H9 (cell line): ENCODE results near the gene SLC25A22. TPM values are rescaled to one million over a fixed set of nuclear protein-coding genes. Genes with fewer than 3 reads are reported as not detected.

Experiments used
- DNase-seq: peaks from one replicate; pipeline ENCODE4 v3.0.0-alpha.2; 2017
- H2AFZ ChIP-seq: one replicate; pipeline ENCODE4 v1.6.1; 2013; ENCODE audit warnings: mild to moderate bottlenecking, low read length, control low read depth, moderate library complexity
- H2AK5ac ChIP-seq: 2 replicates; pipeline ENCODE4 v1.6.1; 2013; ENCODE audit warnings: low read length, control low read depth, mixed read lengths; ENCODE audit not compliant: insufficient read length
- H2BK120ac ChIP-seq: one replicate; pipeline ENCODE4 v1.6.1; 2013; ENCODE audit warnings: low read depth, mild to moderate bottlenecking, low read length, control low read depth, inconsistent platforms; ENCODE audit not compliant: poor library complexity, severe bottlenecking
- H2BK12ac ChIP-seq: 2 replicates; pipeline ENCODE4 v1.6.1; 2013; ENCODE audit warnings: low read length, control low read depth, mixed read lengths, low read depth; ENCODE audit not compliant: insufficient read length
- H2BK15ac ChIP-seq: 2 replicates; pipeline ENCODE4 v1.6.1; 2013; ENCODE audit warnings: low read depth, low read length, control low read depth
- H2BK20ac ChIP-seq: one replicate; pipeline ENCODE4 v1.6.1; 2013; ENCODE audit warnings: low read depth, mild to moderate bottlenecking, low read length, control low read depth, inconsistent platforms; ENCODE audit not compliant: poor library complexity, severe bottlenecking
- H2BK5ac ChIP-seq: 2 replicates; pipeline ENCODE4 v1.6.1; 2013; ENCODE audit warnings: low read length, control low read depth, mixed read lengths; ENCODE audit not compliant: insufficient read length
- H3K14ac ChIP-seq: 2 replicates; pipeline ENCODE4 v1.6.1; 2013; ENCODE audit warnings: low read length, control low read depth; ENCODE audit not compliant: insufficient read depth
- H3K18ac ChIP-seq: 2 replicates; pipeline ENCODE4 v1.6.1; 2013; ENCODE audit warnings: low read depth, mild to moderate bottlenecking, mixed read lengths, low read length, control low read depth; ENCODE audit not compliant: insufficient read length
- H3K23ac ChIP-seq: 2 replicates; pipeline ENCODE4 v1.6.1; 2013; ENCODE audit warnings: low read length, control low read depth, mixed read lengths, low read depth; ENCODE audit not compliant: insufficient read length
- H3K23me2 ChIP-seq: 2 replicates; pipeline ENCODE4 v1.6.1; 2013; ENCODE audit warnings: low read depth, mild to moderate bottlenecking, mixed read lengths, low read length, control low read depth; ENCODE audit not compliant: insufficient read length, poor library complexity, severe bottlenecking
- H3K27ac ChIP-seq: 2 replicates; pipeline ENCODE4 v1.5.1; 2013; ENCODE audit warnings: low read length, control low read depth, mixed read lengths, low read depth; ENCODE audit not compliant: insufficient read length
- H3K27me3 ChIP-seq: 2 replicates; pipeline ENCODE4 v1.6.1; 2013; ENCODE audit warnings: low read length, control low read depth, inconsistent platforms; ENCODE audit not compliant: insufficient read depth
- H3K4ac ChIP-seq: 2 replicates; pipeline ENCODE4 v1.6.1; 2013; ENCODE audit warnings: low read depth, mild to moderate bottlenecking, control low read depth, inconsistent platforms, low read length, moderate library complexity
- H3K4me1 ChIP-seq: 2 replicates; pipeline ENCODE4 v1.6.1; 2013; ENCODE audit warnings: low read length, control low read depth, inconsistent platforms; ENCODE audit not compliant: insufficient read depth
- H3K4me2 ChIP-seq: 2 replicates; pipeline ENCODE4 v1.6.1; 2013; ENCODE audit warnings: low read length, control low read depth, mixed read lengths; ENCODE audit not compliant: insufficient read length, insufficient read depth
- H3K56ac ChIP-seq: 2 replicates; pipeline ENCODE4 v1.6.1; 2013; ENCODE audit warnings: low read depth, mild to moderate bottlenecking, mixed read lengths, low read length, control low read depth; ENCODE audit not compliant: insufficient read length
- H3K79me1 ChIP-seq: 2 replicates; pipeline ENCODE4 v1.6.1; 2013; ENCODE audit warnings: low read depth, mild to moderate bottlenecking, moderate library complexity, low read length, control low read depth, inconsistent platforms; ENCODE audit not compliant: insufficient read depth, poor library complexity, severe bottlenecking
- H3K79me2 ChIP-seq: 2 replicates; pipeline ENCODE4 v1.6.1; 2013; ENCODE audit warnings: low read length, control low read depth, inconsistent platforms; ENCODE audit not compliant: insufficient read depth
- H3K9ac ChIP-seq: 2 replicates; pipeline ENCODE4 v1.6.1; 2013; ENCODE audit warnings: low read length, control low read depth, mixed read lengths; ENCODE audit not compliant: insufficient read length; ENCODE audit errors: extremely low read depth
- H3K9me3 ChIP-seq: one replicate; pipeline ENCODE4 v1.6.1; 2013; ENCODE audit warnings: low read depth, low read length, inconsistent platforms; ENCODE audit not compliant: control insufficient read depth
- H3T11ph ChIP-seq: one replicate; pipeline ENCODE4 v1.6.1; 2013; ENCODE audit warnings: mild to moderate bottlenecking, low read length, control low read depth, inconsistent platforms
- H4K20me1 ChIP-seq: one replicate; pipeline ENCODE4 v1.6.1; 2013; ENCODE audit not compliant: control insufficient read depth, insufficient read length, insufficient read depth
- H4K5ac ChIP-seq: 2 replicates; pipeline ENCODE4 v1.6.1; 2013; ENCODE audit warnings: low read depth, mild to moderate bottlenecking, mixed read lengths, low read length, control low read depth; ENCODE audit not compliant: insufficient read length
- H4K8ac ChIP-seq: replicated peaks from 2 replicates; pipeline ENCODE4 v1.6.1; 2013; ENCODE audit warnings: low read length, control low read depth, mixed read lengths, low read depth; ENCODE audit not compliant: insufficient read length
- H4K91ac ChIP-seq: 2 replicates; pipeline ENCODE4 v1.6.1; 2013; ENCODE audit warnings: low read depth, mild to moderate bottlenecking, moderate library complexity, mixed read lengths, low read length, control low read depth; ENCODE audit not compliant: insufficient read length
- H3K27ac Mint-ChIP-seq, 3 experiments: 2 replicates in 2 of 3; 3 replicates in 1 of 3; pipeline ENCODE4 v1.8.0; 2020 to 2021; ENCODE audit warnings: mixed read lengths in 3 of 3, mild to moderate bottlenecking in 1 of 3, moderate library complexity in 1 of 3
- H3K27me3 Mint-ChIP-seq: 2 replicates; pipeline ENCODE4 v1.8.0; 2021; ENCODE audit warnings: low read depth, mild to moderate bottlenecking, moderate library complexity, mixed read lengths
- H3K36me3 Mint-ChIP-seq, 3 experiments: 2 replicates in 2 of 3; 3 replicates in 1 of 3; pipeline ENCODE4 v1.8.0; 2020 to 2021; ENCODE audit warnings: low read depth in 3 of 3, mixed read lengths in 3 of 3; ENCODE audit not compliant: insufficient read depth in 1 of 3
- H3K4me1 Mint-ChIP-seq, 2 experiments: 2 replicates each; pipeline ENCODE4 v1.8.0; 2020; ENCODE audit warnings: mixed read lengths in 2 of 2
- H3K4me3 Mint-ChIP-seq, 2 experiments: 2 replicates in 1 of 2; 3 replicates in 1 of 2; pipeline ENCODE4 v1.8.0; 2020 to 2021; ENCODE audit warnings: mild to moderate bottlenecking in 2 of 2, mixed read lengths in 2 of 2, moderate library complexity in 1 of 2
- H3K9me3 Mint-ChIP-seq, 2 experiments: 2 replicates in 1 of 2; 3 replicates in 1 of 2; pipeline ENCODE4 v1.8.0; 2020; ENCODE audit warnings: mild to moderate bottlenecking in 2 of 2, mixed read lengths in 2 of 2, moderate library complexity in 1 of 2
- CTCF ChIP-seq: fragments of 200-600 bp; sonication (generic); conservative IDR thresholded peaks from 3 replicates; pipeline ENCODE4 v1.8.0; 2021; ENCODE audit warnings: antibody characterized with exemption, mild to moderate bottlenecking
- WGBS: extraction: QIAGEN DNeasy Blood & Tissue Kit; methylation state at CpG from one replicate; pipeline ENCODE4 v1.1.7; 2013; ENCODE audit warnings: missing lambda C conversion rate, low lambda C conversion rate, mixed read lengths; ENCODE audit not compliant: insufficient read length; ENCODE audit errors: extremely low coverage; 5-methylcytosine and 5-hydroxymethylcytosine counted together
- total RNA-seq: library from RNA; stranded (reverse); gene quantifications from 2 replicates; pipeline ENCODE4 v1.2.1, GENCODE V29; 2021

Gene SLC25A22
- total RNA-seq, 1 experiment from 2014 or later = 51.9 TPM

DNA sequence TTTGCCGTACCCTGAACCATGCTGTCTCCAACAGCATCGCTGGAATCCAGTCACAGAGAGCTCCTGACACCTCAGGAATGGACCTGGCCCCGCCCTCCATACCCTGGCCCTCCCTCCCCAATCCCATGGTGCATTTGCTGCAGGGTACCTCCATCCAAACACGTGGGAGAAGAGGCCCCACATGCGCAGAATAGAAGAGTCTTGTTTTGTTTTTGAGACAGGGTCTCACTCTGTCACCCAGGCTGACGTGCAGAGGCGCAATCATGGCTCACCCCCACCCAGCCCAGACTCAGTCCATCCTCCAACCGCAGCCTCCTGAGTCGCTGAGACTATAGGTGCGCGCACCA, 18.3 kb upstream of the SLC25A22 start:
- no peak overlapping the region for H2BK5ac ChIP-seq
- H4K5ac ChIP-seq = no peak overlapping the region
- H4K20me1 ChIP-seq = no peaks in the 10 kb centered on the region
- Mint-ChIP-seq H3K4me1 (peaks cover 11 to 27% of the 10 kb centered on the region in 2 experiments), H3K27me3 (peaks cover 2% of the 10 kb centered on the region; the same call in 1 of the 2 replicates), H3K36me3 (peaks cover 16 to 28% (median 18%) of the 10 kb centered on the region in 3 experiments; a peak in 6 of 7 replicates), H3K9me3 (no peaks in the 10 kb centered on the region), H3K4me3 (no peak overlapping the region), H3K27ac (peak overlapping the region in 1 of 3 experiments; percentile 63; a peak in 1 of 7 replicates)
- H3K4ac ChIP-seq = no peak overlapping the region
- H3T11ph ChIP-seq = no peak overlapping the region
- H3K23ac ChIP-seq = no peak overlapping the region
- H3K23me2 ChIP-seq = peaks cover 5% of the 10 kb centered on the region
- no peaks in the 10 kb centered on the region for H3K9me3 ChIP-seq
- no peaks in the 10 kb centered on the region for H3K27me3 ChIP-seq
- no peak for TF ChIP-seq CTCF
- H3K4me2 ChIP-seq = no peak overlapping the region
- H3K56ac ChIP-seq = no peak overlapping the region
- H2AK5ac ChIP-seq = no peak overlapping the region
- H4K91ac ChIP-seq = no peak overlapping the region
- H2BK20ac ChIP-seq = no peak overlapping the region
- no peak overlapping the region for H4K8ac ChIP-seq
- H3K14ac ChIP-seq = no peak overlapping the region; the same call in 1 of the 2 replicates
- no CpG with 5 or more reads among the region's 11 CpGs for WGBS
- no peak overlapping the region for H3K18ac ChIP-seq
- H3K4me1 ChIP-seq = no peaks in the 10 kb centered on the region
- H3K79me1 ChIP-seq = no peaks in the 10 kb centered on the region
- H2AFZ ChIP-seq = no peak overlapping the region
- H3K79me2 ChIP-seq = no peaks in the 10 kb centered on the region
- no peak overlapping the region for H2BK12ac ChIP-seq
- H2BK120ac ChIP-seq = no peak overlapping the region
- H2BK15ac ChIP-seq = no peak overlapping the region
- no peak overlapping the region for H3K9ac ChIP-seq
- DNase-seq = no peak
- H3K27ac ChIP-seq = no peak overlapping the region
